ENCODE measurements around the gene MICAL1. TPM values are rescaled to one million over a fixed set of nuclear protein-coding genes. Genes with fewer than 3 reads are reported as not detected.

Gene MICAL1
- polyA plus RNA-seq, 2 of the 4 experiments (the other 2 are of a cell fraction): 14.1 to 16.9 TPM

DNA sequence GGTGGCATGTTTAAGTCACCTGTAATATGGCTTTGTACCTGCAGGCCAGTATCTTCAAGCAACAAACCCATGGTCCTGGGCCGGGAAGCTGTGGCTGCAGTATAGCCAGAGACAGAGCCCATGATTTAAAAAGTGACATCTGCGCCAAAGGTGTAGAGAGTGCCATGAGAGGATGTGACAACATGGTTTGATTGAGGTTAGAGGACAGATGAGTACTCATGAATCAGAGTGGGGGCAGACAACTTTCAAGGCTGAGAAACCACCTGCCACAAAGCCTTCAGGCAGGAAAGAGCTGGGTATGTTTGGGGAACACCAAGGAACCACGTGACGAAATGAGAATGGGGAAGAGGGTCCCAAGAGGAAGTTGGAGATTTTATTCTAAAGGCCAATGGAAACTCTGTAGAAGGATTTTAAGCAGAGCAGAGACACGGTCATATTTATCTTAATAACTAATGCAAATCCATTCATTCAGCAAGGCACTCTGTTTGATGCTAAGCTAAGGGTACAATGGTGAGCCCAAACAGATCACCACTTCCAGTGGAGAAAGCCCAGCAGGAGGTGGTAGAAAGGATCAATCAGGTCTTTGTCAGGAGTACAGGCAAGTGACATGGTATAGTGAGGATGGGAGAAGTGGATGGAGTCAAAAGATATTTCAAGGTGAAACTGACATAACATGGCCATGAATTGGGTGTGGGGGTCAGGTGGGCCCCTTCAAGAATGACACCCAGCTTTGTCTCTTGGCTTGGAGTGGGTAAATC is 3.4 kb upstream of the MICAL1 start:
- WGBS (ENCODE audit: missing lambda C conversion rate): 88% methylated on average over 5 of the region's 5 CpGs
- CTCF ChIA-PET: no interaction called here
- Histone ChIP-seq H3K4me3 (no peak overlapping the region), H3K4me1 (peaks cover 14% of the 10 kb centered on the region; the same call in 1 of the 3 replicates), H3K27ac (no peak overlapping the region), H3K9me3 (no peaks in the 10 kb centered on the region), H3K4me2 (no peak overlapping the region)
- FAIRE-seq (no peak), ATAC-seq (no peak), DNase-seq (ENCODE audit: low read depth in 1 of 2, low spot score in 1 of 2) (no peak)
- TF ChIP-seq, protein P1, sequence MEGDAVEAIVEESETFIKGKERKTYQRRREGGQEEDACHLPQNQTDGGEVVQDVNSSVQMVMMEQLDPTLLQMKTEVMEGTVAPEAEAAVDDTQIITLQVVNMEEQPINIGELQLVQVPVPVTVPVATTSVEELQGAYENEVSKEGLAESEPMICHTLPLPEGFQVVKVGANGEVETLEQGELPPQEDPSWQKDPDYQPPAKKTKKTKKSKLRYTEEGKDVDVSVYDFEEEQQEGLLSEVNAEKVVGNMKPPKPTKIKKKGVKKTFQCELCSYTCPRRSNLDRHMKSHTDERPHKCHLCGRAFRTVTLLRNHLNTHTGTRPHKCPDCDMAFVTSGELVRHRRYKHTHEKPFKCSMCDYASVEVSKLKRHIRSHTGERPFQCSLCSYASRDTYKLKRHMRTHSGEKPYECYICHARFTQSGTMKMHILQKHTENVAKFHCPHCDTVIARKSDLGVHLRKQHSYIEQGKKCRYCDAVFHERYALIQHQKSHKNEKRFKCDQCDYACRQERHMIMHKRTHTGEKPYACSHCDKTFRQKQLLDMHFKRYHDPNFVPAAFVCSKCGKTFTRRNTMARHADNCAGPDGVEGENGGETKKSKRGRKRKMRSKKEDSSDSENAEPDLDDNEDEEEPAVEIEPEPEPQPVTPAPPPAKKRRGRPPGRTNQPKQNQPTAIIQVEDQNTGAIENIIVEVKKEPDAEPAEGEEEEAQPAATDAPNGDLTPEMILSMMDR (IDR thresholded peaks at IDR 0.05): no peak
- TF ChIP-seq KDM1A (IDR thresholded peaks at IDR 0.05; ENCODE audit: low read depth) (no peak), CHD4 (IDR thresholded peaks at IDR 0.05; ENCODE audit: borderline replicate concordance) (no peak), POLR2AphosphoS2 (conservative IDR thresholded peaks at IDR 0.05; ENCODE audit: low read length) (no peak), SREBF2 (IDR thresholded peaks at IDR 0.05) (no peak), CBX2 (IDR thresholded peaks at IDR 0.05; ENCODE audit: borderline replicate concordance, low read depth) (no peak), FOSL2 (IDR thresholded peaks at IDR 0.05) (no peak), FOSL2 (CRISPR knock-in tag; IDR thresholded peaks at IDR 0.05) (no peak), HDAC2 (IDR thresholded peaks at IDR 0.05) (no peak), RFX5 (IDR thresholded peaks at IDR 0.05) (no peak)
- POLR2A ChIA-PET: no interaction called here

DNA sequence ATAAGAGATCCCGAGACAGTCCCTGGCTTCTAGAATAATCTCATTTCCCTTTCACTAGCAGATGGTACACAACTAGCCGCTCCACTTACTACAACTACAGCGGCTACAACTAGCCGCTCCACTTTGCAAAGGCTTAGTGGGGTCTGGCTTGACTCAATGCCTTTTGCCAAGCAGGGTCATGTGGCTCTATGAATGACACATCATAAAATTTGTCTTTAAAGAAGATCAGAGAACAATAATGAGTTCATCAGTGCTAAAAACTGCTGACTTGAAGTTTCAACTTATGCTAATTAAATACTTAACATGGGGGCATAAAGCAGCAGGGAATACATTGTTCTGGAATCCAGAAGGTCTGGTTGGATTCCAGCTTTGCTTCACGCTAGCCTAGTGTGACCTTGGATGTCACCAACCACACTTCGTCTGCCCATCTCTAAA is 2.0 kb upstream of the MICAL1 start:
- ChIA-PET POLR2A (no interaction called here), CTCF (interaction anchor here (2.1 kb wide), 1 partner anchor 270 kb away, joined by 8 read pairs; no protein-coding TSS in a partner anchor)
- DNase-seq (ENCODE audit: low read depth in 1 of 2, low spot score in 1 of 2) (no peak), FAIRE-seq (no peak), ATAC-seq (no peak)
- Histone ChIP-seq H3K27ac (no peak overlapping the region), H3K4me3 (no peak overlapping the region), H3K4me1 (peaks cover 14% of the 10 kb centered on the region; the same call in 1 of the 3 replicates), H3K9me3 (no peaks in the 10 kb centered on the region), H3K4me2 (no peak overlapping the region)
- 87% methylated on average over 6 of the region's 6 CpGs for WGBS (ENCODE audit: missing lambda C conversion rate)
- TF ChIP-seq MAFK (IDR thresholded peaks at IDR 0.05; ENCODE audit: partially characterized antibody) (peak; percentile 62), CBX8 (IDR thresholded peaks at IDR 0.05) (no peak)

DNA sequence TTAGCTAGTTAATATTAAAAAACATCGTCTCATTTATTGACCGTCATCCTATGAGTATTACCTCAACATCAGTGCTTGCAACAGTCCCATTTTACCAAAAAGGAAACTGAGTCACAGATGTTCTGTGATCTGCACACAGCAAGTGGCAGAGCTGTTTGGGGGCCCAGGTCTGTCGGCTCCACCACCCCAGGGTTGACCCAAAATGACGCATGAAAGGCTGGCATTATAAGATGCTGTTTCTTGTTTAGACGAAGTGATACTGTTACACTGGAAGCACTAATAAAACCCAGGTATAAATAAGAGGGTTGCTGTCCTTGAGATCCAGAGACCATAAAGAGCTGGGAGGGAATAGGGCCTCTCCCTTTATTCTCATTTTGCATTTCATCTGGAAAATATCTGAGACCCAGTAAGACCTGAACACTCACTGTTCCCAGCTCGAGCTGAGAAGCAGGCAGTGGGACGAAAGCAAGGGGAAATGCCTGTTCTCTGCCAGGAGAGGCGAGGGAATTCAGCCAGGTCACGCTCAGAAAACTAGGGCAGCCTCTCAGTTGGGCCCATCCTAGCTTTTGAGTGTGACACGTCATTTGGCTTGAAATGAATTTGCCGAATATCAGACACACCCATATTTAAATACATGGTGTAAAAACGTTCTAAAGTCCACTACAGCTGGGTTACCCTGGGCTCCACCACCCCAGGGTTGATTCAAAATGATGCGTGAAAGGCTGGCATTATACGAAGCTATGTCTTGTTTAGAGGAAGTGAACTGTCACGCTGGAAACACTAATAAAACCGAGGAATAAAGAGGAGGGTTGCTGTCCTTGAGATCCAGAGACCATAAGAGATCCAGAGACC is 1.4 kb upstream of the MICAL1 start:
- 79% methylated on average over 16 of the region's 16 CpGs for WGBS (ENCODE audit: missing lambda C conversion rate)
- ATAC-seq (no peak), DNase-seq (ENCODE audit: low read depth in 1 of 2, low spot score in 1 of 2) (no peak), FAIRE-seq (no peak)
- POLR2A ChIA-PET: interaction anchor here (4.1 kb wide), 1 partner anchor 16 kb away, joined by 18 read pairs; the partner anchor contains the start of genes PPIL6 and SMPD2
- Histone ChIP-seq H3K27ac (peak overlapping the region in 1 of 2 experiments; percentile 93; a peak in 2 of 6 replicates), H3K4me1 (peaks cover 14% of the 10 kb centered on the region; the same call in 1 of the 3 replicates), H3K4me3 (peak overlapping the region; percentile 93; the same call in 2 of the 3 replicates), H3K4me2 (peak overlapping the region; percentile 92), H3K9me3 (no peaks in the 10 kb centered on the region)
- TF ChIP-seq RFX5 (IDR thresholded peaks at IDR 0.05): no peak
- TF ChIP-seq SMC3 (IDR thresholded peaks at IDR 0.05): no peak
- no peak for TF ChIP-seq POLR2AphosphoS2 (conservative IDR thresholded peaks at IDR 0.05; ENCODE audit: low read length)
- TF ChIP-seq, protein P1 (IDR thresholded peaks at IDR 0.05): no peak
- TF ChIP-seq, protein P2, sequence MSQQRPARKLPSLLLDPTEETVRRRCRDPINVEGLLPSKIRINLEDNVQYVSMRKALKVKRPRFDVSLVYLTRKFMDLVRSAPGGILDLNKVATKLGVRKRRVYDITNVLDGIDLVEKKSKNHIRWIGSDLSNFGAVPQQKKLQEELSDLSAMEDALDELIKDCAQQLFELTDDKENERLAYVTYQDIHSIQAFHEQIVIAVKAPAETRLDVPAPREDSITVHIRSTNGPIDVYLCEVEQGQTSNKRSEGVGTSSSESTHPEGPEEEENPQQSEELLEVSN (IDR thresholded peaks at IDR 0.05; ENCODE audit: borderline replicate concordance, low read depth): no peak
- CTCF ChIA-PET: interaction anchor here (0.8 to 2.4 kb wide), 3 partner anchors 15 to 269 kb away, joined by 3 to 10 read pairs (median 8); no protein-coding TSS in a partner anchor

All from A549 (cell line).